Middle frontal gyrus (tissue), 1 donor: ENCODE data around the gene COX20.

Experiments used
- DNase-seq: peaks from one replicate; pipeline ENCODE4 v3.0.0-alpha.2; 2015; ENCODE audit warnings: low spot score; ENCODE audit errors: extremely low spot score

Gene COX20

DNA sequence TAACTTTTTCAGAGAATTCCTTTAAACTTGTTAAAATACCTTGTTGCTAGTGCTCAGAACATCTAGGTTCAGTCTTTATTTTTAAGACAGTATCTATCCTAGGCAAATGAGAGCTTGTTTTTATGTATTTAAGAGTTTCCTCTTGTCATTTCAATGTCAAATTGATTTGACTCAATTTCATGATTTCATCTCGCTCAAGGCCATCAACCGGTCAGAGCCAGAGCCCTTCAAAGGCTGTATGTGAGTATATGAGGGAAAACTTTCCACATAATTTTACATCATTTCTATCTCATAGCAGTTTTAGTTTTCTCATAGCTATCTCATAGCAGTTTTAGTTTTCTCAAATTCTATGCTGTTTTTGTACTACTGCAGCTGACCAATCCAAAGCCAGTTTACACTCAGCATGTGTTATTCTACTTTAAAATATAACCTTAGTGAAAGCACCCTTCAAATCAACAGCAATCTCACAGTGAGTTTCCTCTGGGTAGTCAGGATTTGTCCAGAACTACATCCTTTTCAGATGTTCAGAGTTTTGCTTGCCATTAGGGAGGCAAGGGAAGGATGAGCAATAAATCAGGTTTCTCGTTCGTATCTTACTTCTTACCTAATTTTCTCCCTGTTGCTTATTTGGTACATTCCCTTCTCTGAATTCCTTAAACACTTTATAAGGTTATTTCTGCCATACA, 16.2 kb downstream of the COX20 start:
- no peak for DNase-seq

GRCh38 chr1:244852694-244853093, 17.2 kb downstream of the COX20 start:
- DNase-seq = no peak

DNA sequence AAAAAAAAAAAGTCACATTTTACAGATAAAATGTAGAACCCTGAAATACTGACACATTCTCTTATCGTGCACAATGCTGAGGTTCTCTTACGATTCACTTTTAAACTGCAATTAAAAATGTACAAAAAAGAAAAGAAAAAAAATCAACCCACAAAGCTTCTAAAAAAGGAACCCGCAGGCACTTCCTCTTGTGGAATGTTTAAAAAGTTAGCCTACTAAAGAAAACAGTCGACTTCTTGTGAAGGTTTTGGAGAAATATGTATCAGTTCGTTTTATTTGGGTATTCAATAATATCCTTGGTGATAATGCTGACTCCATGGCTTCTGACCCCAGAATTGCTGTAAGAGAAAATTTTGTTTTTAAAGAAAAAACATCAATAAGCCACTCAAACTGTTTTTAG, 18.7 kb downstream of the COX20 start:
- DNase-seq = no peak

GRCh38 chr1:244854865-244855578, 19.6 kb downstream of the COX20 start:
- DNase-seq = no peak

GRCh38 chr1:244857761-244858160, 22.3 kb downstream of the COX20 start:
- DNase-seq = no peak

- DNase-seq = no peak
Measured at GRCh38 chr1:244858357-244858756, 22.9 kb downstream of the COX20 start.

DNA sequence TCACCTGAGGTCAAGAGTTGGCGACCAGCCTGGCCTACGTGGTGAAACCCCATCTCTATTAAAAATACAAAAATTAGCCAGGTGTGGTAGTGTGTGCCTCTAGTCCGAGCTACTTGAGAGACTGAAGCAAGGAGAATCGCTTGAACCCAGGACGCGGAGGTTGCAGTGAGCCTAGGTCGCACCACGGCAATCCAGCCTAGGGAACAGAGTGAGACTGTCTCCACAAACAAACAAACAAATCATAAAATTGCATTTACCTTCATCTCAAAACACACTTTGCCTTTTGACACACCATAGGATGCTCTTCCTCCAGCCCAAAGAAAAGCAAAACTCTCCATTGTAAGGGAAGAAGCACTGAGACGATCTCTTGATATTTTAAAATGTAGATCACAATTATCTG, 24.6 kb downstream of the COX20 start:
- no peak for DNase-seq

DNA sequence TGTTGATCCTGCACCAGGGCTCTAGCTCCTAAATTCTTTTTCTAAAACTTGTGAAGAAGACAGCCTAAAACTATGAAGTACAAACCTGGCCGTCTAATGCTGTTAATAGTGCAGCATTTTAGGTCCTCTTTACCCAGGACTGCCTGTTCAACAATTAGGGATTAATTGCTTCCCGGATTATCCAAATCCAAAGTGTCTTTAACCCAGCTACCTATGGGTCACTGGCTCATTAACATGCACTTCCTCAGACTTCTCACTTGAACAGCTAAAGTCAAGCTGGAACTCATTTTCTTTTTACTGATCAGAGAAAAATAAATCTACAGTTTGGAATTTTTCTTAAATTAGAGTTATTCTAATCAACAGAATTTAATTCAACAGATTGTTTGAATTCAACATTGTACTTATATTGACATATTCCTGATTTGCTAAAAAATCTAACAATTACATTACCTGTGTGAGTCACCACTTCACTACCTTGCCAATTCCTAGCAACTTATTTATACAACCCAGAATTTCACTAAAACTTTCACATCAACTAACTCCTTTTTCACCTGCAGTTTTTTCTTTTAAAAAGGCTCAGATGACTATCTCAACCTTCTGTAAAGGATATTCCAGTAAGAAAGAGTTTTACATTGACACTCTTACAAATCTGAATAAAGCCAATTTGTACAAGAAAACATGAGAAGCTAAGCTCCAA, 25.6 kb downstream of the COX20 start:
- DNase-seq = no peak

GRCh38 chr1:244861683-244862082, 26.2 kb downstream of the COX20 start:
- DNase-seq = no peak

DNA sequence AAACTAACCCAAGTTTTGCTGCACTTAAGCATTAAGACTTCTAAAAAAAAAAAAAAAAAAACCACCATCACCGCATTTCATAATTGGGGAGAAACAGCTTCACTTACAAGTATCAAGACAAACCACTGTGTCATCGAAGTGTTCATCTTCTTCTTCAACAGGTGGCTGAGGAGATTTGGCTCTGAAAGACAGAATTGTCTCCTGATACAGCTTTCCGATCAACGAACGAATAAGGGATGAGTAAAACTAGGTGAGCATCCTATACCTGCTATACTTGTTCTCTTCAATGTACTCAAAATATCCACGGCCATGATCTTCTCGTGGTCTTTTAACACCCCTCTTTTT, 26.9 kb downstream of the COX20 start:
- DNase-seq = no peak

DNA sequence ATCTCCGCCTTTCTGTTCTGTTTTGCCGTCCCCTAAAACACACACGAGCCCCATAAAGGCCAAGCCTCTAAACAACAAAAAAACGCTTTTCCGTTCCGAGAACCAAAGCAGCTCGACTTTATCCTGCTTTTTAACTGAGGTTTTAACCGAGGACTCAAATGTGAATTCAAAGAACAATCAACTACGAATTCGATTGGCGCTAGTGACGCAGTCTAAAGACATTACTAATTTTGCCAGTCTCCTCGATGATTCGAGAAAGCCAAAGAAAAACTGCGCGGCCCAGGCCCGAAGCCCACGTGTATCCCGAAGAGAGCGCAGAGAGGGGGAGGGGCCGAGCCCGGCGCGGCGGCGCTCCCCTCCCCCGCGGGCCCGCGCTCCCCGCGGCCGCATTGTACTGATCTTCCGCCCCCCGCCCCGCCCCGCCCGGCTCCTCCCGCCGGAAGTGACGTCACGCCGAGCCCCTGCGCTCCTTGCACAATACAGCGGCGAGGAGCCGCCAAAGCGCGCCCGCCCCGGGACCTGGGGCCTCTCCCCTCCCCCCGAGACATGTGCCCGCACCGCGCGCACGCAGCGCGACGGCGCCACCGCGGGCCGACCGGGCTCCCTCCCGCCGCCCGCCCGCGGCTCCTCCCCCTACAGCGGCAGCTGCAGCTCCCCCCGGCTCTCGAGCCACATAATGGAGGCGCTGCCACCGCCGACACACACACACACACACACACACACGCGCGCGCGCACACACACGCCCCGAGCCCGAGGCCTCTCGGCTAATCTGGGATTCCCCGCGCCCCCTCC, 27.4 kb downstream of the COX20 start:
- DNase-seq = peak; percentile 88

GRCh38 chr1:244863491-244864252, 28.2 kb downstream of the COX20 start:
- DNase-seq = no peak

GRCh38 chr1:244864253-244865027, 29.0 kb downstream of the COX20 start, which contains the start of gene HNRNPU:
Gene HNRNPU, minus strand, starts transcription at chr1:244864543. Its CDS starts 236 bp downstream, at chr1:244864307.
- peak; percentile 98 for DNase-seq

- DNase-seq = no peak
Measured at GRCh38 chr1:244865028-244865371, 29.5 kb downstream of the COX20 start.

DNA sequence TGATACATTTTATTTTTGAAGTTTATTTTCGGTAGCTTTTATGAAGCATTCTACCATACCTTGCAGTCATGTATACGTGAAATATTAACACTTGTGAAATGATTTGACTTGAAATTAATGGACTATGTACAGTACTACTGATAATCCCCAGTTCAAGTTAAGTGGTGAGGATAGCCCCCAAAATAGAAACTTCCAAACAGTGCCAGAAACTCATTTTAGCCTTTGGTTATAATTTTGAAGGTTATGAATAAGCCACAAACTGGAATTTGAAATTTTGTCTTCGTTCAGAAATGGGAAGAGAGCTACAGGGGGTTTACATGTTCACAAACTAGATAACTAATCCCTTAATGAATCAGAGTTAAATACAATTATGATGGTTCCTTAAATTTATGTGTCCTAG, 30.4 kb downstream of the COX20 start:
- no peak for DNase-seq

DNA sequence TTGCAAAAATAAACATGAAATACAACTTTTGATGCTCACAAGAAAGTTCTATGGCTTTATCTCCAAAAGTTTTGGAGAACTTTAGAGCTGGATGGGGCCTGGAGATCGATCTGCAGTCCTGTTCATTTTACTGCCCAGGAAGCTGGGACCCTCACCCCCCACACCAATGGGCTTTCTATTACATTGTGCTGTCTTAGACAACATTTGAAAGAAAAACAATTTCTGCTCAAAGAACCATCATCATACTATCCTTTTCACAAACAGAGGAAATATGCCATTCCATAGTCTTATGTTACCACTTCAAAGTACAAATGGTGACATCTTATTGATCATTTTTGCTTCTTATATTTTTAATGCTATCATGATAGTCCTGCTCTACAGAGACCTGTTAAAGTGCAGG, 30.9 kb downstream of the COX20 start:
- no peak for DNase-seq

- no peak for DNase-seq
Measured at GRCh38 chr1:244868484-244869363, 33.3 kb downstream of the COX20 start.

- DNase-seq = no peak
Measured at GRCh38 chr1:244869364-244869827, 33.9 kb downstream of the COX20 start.

GRCh38 chr1:244869950-244870349, 34.5 kb downstream of the COX20 start:
- no peak for DNase-seq
